ENCODE results near the gene KLHDC3.

Gene KLHDC3

GRCh38 chr6:43013843-43014433, at the start of gene KLHDC3, which contains the start of gene MEA1:
Gene KLHDC3, plus strand, starts transcription at chr6:43014249. Its CDS starts 2,944 bp downstream, at chr6:43017193.
Gene MEA1, minus strand, starts transcription at chr6:43013946. Its CDS starts 133 bp downstream, at chr6:43013813.
- peak; percentile 100 for DNase-seq

DNA sequence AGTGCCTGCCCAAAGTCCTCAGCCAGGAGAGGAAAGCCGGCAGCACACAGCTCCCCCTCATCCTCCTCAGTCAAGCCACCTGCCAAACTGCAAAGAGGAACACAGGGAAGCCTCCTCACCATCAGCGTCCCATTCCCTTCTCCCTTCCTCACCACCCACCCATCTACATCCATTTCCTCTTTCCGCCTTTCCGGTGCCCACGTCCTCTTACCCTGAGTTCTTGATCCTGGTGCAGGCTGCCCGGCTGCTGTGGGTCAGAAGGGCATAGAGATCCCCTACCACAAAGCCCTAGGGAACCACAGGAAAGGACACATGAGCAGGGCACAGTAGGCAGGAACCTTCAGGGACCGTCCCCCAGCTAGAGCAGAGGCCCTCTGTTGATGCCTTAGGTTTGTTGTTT, 47.5 kb upstream of the KLHDC3 start:
- DNase-seq = no peak

DNA sequence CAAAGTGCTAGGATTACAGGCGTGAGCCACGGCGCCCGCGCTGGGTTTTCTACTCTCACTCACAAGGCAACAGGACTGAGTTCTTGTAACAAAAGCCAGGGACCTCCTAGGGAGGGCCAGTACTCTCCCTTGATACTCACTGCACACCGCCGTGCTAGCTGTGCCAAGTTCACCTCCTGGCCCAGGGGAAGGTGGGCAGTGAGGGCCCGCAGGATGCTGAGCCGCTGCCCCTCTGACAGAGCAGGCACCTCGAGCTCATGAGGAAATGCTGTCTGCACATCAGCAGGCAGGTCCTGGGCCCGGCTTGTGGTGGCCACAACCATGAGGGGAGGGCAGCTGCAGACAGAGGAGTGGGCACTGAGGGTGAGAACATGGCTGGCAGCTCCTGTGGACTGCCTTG, 46.8 kb upstream of the KLHDC3 start:
- DNase-seq = no peak

GRCh38 chr6:42968126-42968701, 45.8 kb upstream of the KLHDC3 start:
- DNase-seq = no peak

- no peak for DNase-seq
Observed at GRCh38 chr6:42968783-42969182, 45.3 kb upstream of the KLHDC3 start.

- DNase-seq = no peak
Observed at GRCh38 chr6:42969431-42969830, 44.6 kb upstream of the KLHDC3 start.

DNA sequence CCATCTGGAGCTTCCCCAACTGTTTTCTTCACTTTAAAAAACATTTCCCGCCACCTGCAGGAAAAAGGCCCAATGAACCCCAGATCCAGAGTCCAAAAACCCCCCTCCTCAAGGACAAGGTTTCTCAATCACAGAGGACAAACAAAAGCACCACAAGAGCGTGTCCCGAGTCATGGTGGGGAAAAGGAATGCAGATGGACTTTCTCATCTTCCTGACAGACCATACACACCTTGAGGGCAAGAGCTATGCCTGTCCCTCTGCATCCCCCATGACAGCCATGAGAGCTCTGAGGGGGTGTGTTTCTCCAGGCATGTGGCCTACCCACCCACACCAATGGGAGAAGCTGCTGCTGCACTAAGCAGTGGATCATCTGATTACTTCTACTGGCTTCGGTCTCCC, 44.1 kb upstream of the KLHDC3 start:
- DNase-seq = no peak

DNA sequence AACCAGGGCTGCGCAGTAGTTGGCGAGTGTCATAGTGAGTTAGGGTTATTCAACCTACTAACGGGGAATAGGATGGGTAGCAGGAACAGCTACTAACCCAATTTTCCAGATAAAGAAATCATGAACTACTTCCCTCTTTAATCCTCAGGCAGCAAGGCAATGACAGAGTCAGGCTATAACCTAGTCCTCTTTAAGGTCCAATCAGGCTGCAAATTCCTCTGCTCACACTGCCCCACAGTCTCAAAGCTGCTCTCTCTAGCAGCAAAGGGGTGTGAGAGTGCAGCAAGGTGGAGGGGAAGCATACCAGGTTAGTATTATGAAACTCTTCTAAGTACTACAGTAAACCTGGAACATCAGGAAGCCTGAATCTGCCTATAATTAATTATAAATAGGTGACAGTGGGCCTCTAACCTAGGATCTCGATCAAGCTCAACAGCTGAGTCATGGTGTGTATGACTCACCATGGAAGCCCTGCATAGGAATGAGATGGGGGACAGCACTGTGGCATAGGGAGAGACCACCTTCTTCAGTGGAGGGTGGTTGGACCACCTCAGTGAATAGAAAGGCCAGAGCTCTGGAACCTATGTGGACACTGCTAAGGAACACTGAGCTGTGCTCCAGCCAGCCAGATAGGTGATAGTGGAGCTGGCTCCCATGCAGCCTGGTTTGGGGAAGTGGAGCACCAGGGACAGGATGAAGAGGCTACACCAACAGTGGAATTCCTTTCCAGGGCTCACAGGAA, 43.0 kb upstream of the KLHDC3 start:
- DNase-seq = no peak

GRCh38 chr6:42971746-42972327, 42.2 kb upstream of the KLHDC3 start:
- DNase-seq = no peak

GRCh38 chr6:42973926-42974325, 40.1 kb upstream of the KLHDC3 start:
- DNase-seq = no peak

GRCh38 chr6:42974919-42975505, 39.0 kb upstream of the KLHDC3 start:
- no peak for DNase-seq

- DNase-seq = no peak
Observed at GRCh38 chr6:42978487-42978838, 35.6 kb upstream of the KLHDC3 start.

GRCh38 chr6:42978839-42979522, 35.1 kb upstream of the KLHDC3 start, which contains the start of gene PEX6:
Gene PEX6, minus strand, starts transcription at chr6:42979181. Its CDS starts 31 bp downstream, at chr6:42979150.
- DNase-seq = peak; percentile 70

- DNase-seq = no peak
Observed at GRCh38 chr6:42979523-42980177, 34.4 kb upstream of the KLHDC3 start.

GRCh38 chr6:42981836-42982235, 32.2 kb upstream of the KLHDC3 start:
- no peak for DNase-seq

DNA sequence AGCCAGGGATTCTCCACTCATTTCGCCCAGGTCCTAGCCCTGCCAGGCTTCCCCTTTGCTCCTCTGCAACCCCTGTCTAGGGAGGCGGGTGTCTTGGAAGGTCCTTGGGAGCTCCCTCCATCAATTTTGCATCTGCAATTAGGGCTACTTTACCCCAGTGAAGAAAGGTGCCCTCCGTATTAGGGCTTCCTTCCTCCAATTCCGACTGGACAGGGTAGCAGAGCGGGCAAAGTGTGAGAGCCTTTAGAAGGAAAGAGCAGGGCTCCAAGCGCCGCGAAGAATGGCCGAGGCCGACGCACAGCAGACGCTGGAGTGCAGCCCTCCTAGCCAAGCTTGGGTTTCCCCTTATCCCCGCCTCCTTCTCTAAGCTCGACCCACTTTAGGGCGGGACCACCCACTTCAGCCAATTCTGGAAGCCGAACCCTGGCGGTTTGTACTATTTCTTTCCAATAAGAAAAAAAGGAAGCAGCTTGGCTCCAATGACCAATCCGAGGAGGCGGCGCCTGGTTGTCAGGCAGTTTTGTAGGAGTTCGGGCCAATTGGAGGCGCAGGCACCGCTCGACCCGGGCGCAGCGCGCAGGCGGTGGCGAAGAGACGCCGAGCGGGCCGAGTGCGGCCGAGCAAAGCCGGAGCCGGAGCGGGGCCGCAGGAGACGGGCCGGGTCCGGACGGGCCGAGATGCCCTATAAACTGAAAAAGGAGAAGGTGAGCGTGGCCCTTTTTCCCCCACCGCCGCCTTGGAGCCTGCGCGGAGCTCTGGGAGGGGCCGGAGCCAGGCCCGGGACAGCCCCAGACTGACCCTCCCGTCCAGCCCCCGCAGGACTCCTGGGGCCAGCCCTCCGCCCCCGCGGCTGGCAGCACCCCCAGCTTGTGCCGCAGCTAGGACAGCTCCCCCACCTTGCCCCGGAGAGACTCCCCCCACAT, 29.8 kb upstream of the KLHDC3 start, which contains the start of gene PPP2R5D:
Gene PPP2R5D (plus strand): TSS at position 570 of the 923 bp plus-strand sequence. CDS start 108 bp downstream, at position 678.
- peak; percentile 100 for DNase-seq

DNA sequence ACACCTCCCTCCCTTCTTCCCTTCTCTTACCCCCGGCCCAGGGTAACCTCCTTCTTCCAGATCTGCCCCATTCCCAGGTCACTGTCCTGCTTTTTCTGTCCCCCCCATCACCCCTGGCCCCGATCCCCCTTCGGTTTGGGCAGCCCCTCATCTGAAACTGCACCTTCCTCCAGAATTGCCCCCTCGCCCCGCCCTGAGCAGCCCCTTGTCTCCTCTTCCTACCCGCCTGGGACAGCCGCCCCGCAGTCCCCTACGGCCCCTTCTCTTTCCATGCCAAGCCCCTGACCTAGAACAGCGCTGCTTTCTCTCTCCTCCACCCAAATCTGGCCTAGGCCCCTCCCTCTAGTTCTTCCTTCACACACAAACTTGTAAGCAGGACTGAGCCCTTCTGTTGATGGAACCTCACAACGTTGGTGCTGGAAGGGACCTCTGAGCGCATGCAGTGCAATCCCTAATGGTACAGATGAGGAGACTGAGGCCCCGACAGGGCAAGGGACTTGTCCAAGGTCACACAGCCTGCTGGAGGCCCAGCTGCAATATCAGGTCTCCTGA, 29.0 kb upstream of the KLHDC3 start:
- DNase-seq = no peak

- no peak for DNase-seq
Observed at GRCh38 chr6:42987533-42988451, 26.3 kb upstream of the KLHDC3 start.

- no peak for DNase-seq
Observed at GRCh38 chr6:42988486-42989020, 25.5 kb upstream of the KLHDC3 start.

All from SHP77 treated with DMSO at 0.1 percent for 48 hours (cell line).